WI38 (cell line): ENCODE results near the gene DGKQ.
"Not testable (repeated sequence)": the region's sequence is repeated elsewhere in the genome, so short reads cannot be mapped to it uniquely, and the experiment has no call there.

Source experiments
- H3K4me3 ChIP-seq: 2 replicates; pipeline ENCODE4 v1.5.1; 2011; ENCODE audit warnings: low read depth, mild to moderate bottlenecking, control low read depth, low read length
- CTCF ChIP-seq: IDR thresholded peaks from 2 replicates; pipeline ENCODE4 v1.5.1; 2012; ENCODE audit warnings: low read depth, mild to moderate bottlenecking, control low read depth, low read length

The DGKQ gene

GRCh38 chr4:930827-931193, 42.6 kb downstream of the DGKQ start:
- TF ChIP-seq CTCF: no peak
- H3K4me3 ChIP-seq: peak overlapping the region; percentile 98

- H3K4me3 ChIP-seq: peak overlapping the region; percentile 12; the same call in 1 of the 2 replicates
- no peak for TF ChIP-seq CTCF
Observed at GRCh38 chr4:930028-930551, 43.3 kb downstream of the DGKQ start.

GRCh38 chr4:929096-929765, 44.1 kb downstream of the DGKQ start:
- TF ChIP-seq CTCF: no peak
- no peak overlapping the region for H3K4me3 ChIP-seq

GRCh38 chr4:927566-927965, 45.8 kb downstream of the DGKQ start:
- not testable (repeated sequence) for H3K4me3 ChIP-seq

- TF ChIP-seq CTCF: peak; percentile 35
- H3K4me3 ChIP-seq: no peak overlapping the region
Observed at GRCh38 chr4:926538-926937, 46.8 kb downstream of the DGKQ start.

- H3K4me3 ChIP-seq: no peak overlapping the region
- no peak for TF ChIP-seq CTCF
Observed at GRCh38 chr4:925771-926500, 47.4 kb downstream of the DGKQ start.

GRCh38 chr4:925171-925570, 48.2 kb downstream of the DGKQ start:
- no peak for TF ChIP-seq CTCF
- H3K4me3 ChIP-seq: no peak overlapping the region
